ENCODE measurements around the gene ZNF467.

DNA sequence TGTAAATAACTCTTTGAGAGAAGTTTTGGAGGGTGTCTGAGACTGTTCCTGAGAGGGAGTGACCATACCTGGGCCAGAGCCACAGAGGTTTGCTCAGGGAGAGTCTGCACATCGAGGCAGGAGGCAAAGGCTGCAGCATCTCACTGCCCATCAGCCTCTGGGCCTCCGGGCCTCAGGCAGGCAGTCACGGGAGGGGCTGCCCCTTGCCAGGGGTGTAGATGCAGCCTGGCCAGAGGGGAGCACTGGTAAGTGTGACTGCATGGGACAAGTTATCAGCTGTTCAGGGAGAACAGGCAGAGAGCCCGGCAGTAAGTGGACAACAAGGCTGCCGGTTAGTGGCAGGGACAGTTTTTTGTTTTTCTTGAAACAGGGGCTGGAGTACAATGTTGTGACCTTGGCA, 55.9 kb downstream of the ZNF467 start:
- TF ChIP-seq, protein P1, sequence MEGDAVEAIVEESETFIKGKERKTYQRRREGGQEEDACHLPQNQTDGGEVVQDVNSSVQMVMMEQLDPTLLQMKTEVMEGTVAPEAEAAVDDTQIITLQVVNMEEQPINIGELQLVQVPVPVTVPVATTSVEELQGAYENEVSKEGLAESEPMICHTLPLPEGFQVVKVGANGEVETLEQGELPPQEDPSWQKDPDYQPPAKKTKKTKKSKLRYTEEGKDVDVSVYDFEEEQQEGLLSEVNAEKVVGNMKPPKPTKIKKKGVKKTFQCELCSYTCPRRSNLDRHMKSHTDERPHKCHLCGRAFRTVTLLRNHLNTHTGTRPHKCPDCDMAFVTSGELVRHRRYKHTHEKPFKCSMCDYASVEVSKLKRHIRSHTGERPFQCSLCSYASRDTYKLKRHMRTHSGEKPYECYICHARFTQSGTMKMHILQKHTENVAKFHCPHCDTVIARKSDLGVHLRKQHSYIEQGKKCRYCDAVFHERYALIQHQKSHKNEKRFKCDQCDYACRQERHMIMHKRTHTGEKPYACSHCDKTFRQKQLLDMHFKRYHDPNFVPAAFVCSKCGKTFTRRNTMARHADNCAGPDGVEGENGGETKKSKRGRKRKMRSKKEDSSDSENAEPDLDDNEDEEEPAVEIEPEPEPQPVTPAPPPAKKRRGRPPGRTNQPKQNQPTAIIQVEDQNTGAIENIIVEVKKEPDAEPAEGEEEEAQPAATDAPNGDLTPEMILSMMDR (conservative IDR thresholded peaks at IDR 0.05; ENCODE audit: low read depth, low read length): no peak
- TF ChIP-seq EZH2 (IDR thresholded peaks at IDR 0.05; ENCODE audit: borderline replicate concordance, low read depth, low read length, poor library complexity, severe bottlenecking): no peak
